ENCODE measurements around the gene UBE2L6.

The UBE2L6 gene

DNA sequence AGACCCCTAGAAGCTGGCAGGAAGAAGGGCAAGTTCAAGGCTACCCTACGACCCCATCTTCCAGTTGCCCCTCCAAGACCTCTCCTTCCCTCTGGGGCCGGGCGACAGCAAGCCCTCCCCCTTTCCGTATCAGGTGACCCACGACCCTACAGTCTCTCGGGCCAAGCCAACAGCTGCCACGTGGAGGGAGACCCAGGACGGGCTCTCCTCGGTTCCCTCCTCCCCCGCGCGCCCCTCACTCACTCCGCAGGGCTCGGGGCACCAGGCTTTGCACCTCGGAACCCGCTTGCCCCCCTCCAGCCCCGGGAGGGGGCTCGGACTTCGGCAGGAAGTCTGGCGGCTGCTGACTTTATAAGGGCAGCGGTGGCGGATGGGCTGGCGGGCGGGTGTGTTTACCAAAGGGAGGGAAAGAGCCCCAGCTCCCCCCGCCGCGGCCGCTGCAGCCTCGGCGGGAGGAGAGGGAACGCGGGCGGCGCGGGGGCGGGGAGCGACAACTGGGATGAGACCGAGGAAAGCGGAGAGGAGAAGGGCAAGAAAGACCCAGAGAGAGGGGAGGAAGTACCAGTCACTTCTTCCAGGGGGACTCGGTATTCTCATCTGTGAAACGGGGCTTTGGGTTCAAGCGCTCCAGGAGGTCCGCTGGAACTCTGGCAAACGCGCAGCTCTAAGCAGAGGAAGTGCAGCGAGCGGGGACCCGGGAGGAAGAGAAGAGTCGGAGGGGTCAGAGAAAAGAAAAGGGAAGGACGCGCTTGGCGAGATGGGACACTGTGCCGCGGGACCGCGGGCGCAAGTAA, 52.7 kb downstream of the UBE2L6 start:
- H3K23ac ChIP-seq (ENCODE audit: low read length in 2 of 2), result peak overlapping the region in 1 of 2 experiments; percentile 74
- H3K4me3 ChIP-seq (ENCODE audit: insufficient read depth in 1 of 2, low read depth in 1 of 2, low read length in 2 of 2), result peak overlapping the region; percentile 72 to 84
- no peaks in the 10 kb centered on the region for H3K36me3 ChIP-seq (ENCODE audit: control insufficient read depth in 1 of 2, insufficient read depth in 2 of 2, low read depth in 1 of 2, low read length in 2 of 2)
- H3K4me2 ChIP-seq (ENCODE audit: low read length, poor library complexity, severe bottlenecking), result peak overlapping the region; percentile 99
- peak; percentile 41 for DNase-seq
- 1% methylated on average over 50 of the region's 57 CpGs for WGBS
- H3K9ac ChIP-seq (ENCODE audit: low read length), result peak overlapping the region; percentile 91
- peak overlapping the region; percentile 27 for H2BK120ac ChIP-seq (ENCODE audit: low read depth, low read length)
- no peak overlapping the region for H3K27ac ChIP-seq (ENCODE audit: low read length, poor library complexity, severe bottlenecking)
- H2AFZ ChIP-seq (ENCODE audit: low read depth, low read length), result peak overlapping the region; percentile 43
- no peaks in the 10 kb centered on the region for H3K27me3 ChIP-seq (ENCODE audit: control insufficient read depth in 1 of 2, insufficient read depth in 1 of 2, low read length in 2 of 2)
- no peaks in the 10 kb centered on the region for H3K9me3 ChIP-seq (ENCODE audit: control insufficient read depth, low read length)
- peaks cover 14% of the 10 kb centered on the region for H3K4me1 ChIP-seq (ENCODE audit: control insufficient read depth, insufficient read depth, low read depth, low read length)
- no peak overlapping the region for H2BK15ac ChIP-seq (ENCODE audit: low read depth, poor library complexity, severe bottlenecking)
- no peak overlapping the region for H3K4ac ChIP-seq (ENCODE audit: low read depth in 1 of 2, low read length in 2 of 2)
- H3K79me1 ChIP-seq (replicated peaks; ENCODE audit: low read length, poor library complexity, severe bottlenecking), result no peaks in the 10 kb centered on the region
- peak overlapping the region in 1 of 2 experiments; percentile 44 for H3K14ac ChIP-seq (ENCODE audit: low read length in 2 of 2)
- H4K91ac ChIP-seq (ENCODE audit: low read length), result no peak overlapping the region
- H4K8ac ChIP-seq (ENCODE audit: low read length), result peak overlapping the region; percentile 36
- peak overlapping the region; percentile 40 to 67 for H3K18ac ChIP-seq (ENCODE audit: low read depth in 1 of 2, low read length in 2 of 2)
- H2BK5ac ChIP-seq (ENCODE audit: low read depth, low read length, poor library complexity, severe bottlenecking), result no peak overlapping the region
- peak overlapping the region in 1 of 2 experiments; percentile 15 for H2BK12ac ChIP-seq (ENCODE audit: low read length in 2 of 2)
- H2AK5ac ChIP-seq (ENCODE audit: low read length, severe bottlenecking), result no peak overlapping the region

DNA sequence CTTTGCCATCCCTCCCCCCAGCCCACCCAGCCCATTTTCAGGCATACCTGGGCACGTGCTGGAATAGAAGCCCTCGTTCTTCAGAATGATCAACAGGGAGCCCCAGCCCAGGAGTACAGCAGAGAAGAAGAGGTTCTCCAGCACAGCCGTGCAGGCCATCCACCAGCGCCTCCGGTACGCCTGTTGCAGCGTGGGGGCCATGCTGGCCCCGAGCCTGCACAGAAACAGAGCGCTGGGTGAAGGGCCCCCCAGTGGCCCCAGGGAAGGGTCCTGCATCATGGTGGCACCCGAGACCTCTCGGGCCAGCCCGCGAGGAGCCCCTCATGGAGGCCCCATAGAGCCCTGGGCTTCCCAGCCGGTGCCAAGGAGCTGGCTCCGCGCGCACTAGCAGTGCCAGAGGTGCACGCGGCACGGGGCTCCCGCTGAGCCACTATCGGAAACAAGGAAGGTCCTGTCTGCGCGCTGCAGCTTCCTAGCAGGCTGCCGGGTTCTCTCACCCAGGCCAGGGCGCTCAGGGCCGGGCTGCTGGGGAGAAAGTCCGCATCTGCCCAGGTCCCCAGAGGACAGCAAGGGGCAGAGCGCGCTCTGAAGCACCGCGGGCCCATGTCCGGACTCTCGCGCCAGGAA, 53.4 kb downstream of the UBE2L6 start:
- Histone ChIP-seq H3K27me3 (ENCODE audit: control insufficient read depth in 1 of 2, insufficient read depth in 1 of 2, low read length in 2 of 2) (no peaks in the 10 kb centered on the region), H3K9ac (ENCODE audit: low read length) (peak overlapping the region; percentile 91), H4K91ac (ENCODE audit: low read length) (no peak overlapping the region), H2BK5ac (ENCODE audit: low read depth, low read length, poor library complexity, severe bottlenecking) (no peak overlapping the region), H3K14ac (ENCODE audit: low read length in 2 of 2) (peak overlapping the region in 1 of 2 experiments; percentile 44), H2AK5ac (ENCODE audit: low read length, severe bottlenecking) (no peak overlapping the region), H3K36me3 (ENCODE audit: control insufficient read depth in 1 of 2, insufficient read depth in 2 of 2, low read depth in 1 of 2, low read length in 2 of 2) (no peaks in the 10 kb centered on the region), H4K8ac (ENCODE audit: low read length) (no peak overlapping the region), H3K9me3 (ENCODE audit: control insufficient read depth, low read length) (no peaks in the 10 kb centered on the region), H3K23ac (ENCODE audit: low read length in 2 of 2) (no peak overlapping the region), H2BK12ac (ENCODE audit: low read length in 2 of 2) (peak overlapping the region in 1 of 2 experiments; percentile 15), H3K4me2 (ENCODE audit: low read length, poor library complexity, severe bottlenecking) (peak overlapping the region; percentile 99), H2BK15ac (ENCODE audit: low read depth, poor library complexity, severe bottlenecking) (no peak overlapping the region), H3K18ac (ENCODE audit: low read depth in 1 of 2, low read length in 2 of 2) (peak overlapping the region; percentile 37 to 67), H2AFZ (ENCODE audit: low read depth, low read length) (peak overlapping the region; percentile 43), H3K4ac (ENCODE audit: low read depth in 1 of 2, low read length in 2 of 2) (no peak overlapping the region), H2BK120ac (ENCODE audit: low read depth, low read length) (no peak overlapping the region), H3K27ac (ENCODE audit: low read length, poor library complexity, severe bottlenecking) (no peak overlapping the region), H3K79me1 (replicated peaks; ENCODE audit: low read length, poor library complexity, severe bottlenecking) (no peaks in the 10 kb centered on the region), H3K4me3 (ENCODE audit: insufficient read depth in 1 of 2, low read depth in 1 of 2, low read length in 2 of 2) (peak overlapping the region; percentile 72 to 84), H3K4me1 (ENCODE audit: control insufficient read depth, insufficient read depth, low read depth, low read length) (peaks cover 14% of the 10 kb centered on the region)
- DNase-seq, result peak; percentile 39
- WGBS, result 14% methylated on average over 35 of the region's 35 CpGs

GRCh38 chr11:57513452-57513795, 54.0 kb downstream of the UBE2L6 start:
- Histone ChIP-seq H4K8ac (ENCODE audit: low read length) (no peak overlapping the region), H3K4ac (ENCODE audit: low read depth in 1 of 2, low read length in 2 of 2) (no peak overlapping the region), H3K4me2 (ENCODE audit: low read length, poor library complexity, severe bottlenecking) (no peak overlapping the region), H3K14ac (ENCODE audit: low read length in 2 of 2) (no peak overlapping the region), H3K27ac (ENCODE audit: low read length, poor library complexity, severe bottlenecking) (no peak overlapping the region), H3K9me3 (ENCODE audit: control insufficient read depth, low read length) (no peaks in the 10 kb centered on the region), H3K4me1 (ENCODE audit: control insufficient read depth, insufficient read depth, low read depth, low read length) (peaks cover 14% of the 10 kb centered on the region), H2BK15ac (ENCODE audit: low read depth, poor library complexity, severe bottlenecking) (no peak overlapping the region), H3K4me3 (ENCODE audit: insufficient read depth in 1 of 2, low read depth in 1 of 2, low read length in 2 of 2) (peak overlapping the region in 1 of 2 experiments; percentile 84), H2AFZ (ENCODE audit: low read depth, low read length) (no peak overlapping the region), H3K23ac (ENCODE audit: low read length in 2 of 2) (no peak overlapping the region), H3K9ac (ENCODE audit: low read length) (no peak overlapping the region), H2BK12ac (ENCODE audit: low read length in 2 of 2) (no peak overlapping the region), H3K36me3 (ENCODE audit: control insufficient read depth in 1 of 2, insufficient read depth in 2 of 2, low read depth in 1 of 2, low read length in 2 of 2) (no peaks in the 10 kb centered on the region), H3K18ac (ENCODE audit: low read depth in 1 of 2, low read length in 2 of 2) (no peak overlapping the region), H3K27me3 (ENCODE audit: control insufficient read depth in 1 of 2, insufficient read depth in 1 of 2, low read length in 2 of 2) (no peaks in the 10 kb centered on the region), H2BK5ac (ENCODE audit: low read depth, low read length, poor library complexity, severe bottlenecking) (no peak overlapping the region), H2AK5ac (ENCODE audit: low read length, severe bottlenecking) (no peak overlapping the region), H4K91ac (ENCODE audit: low read length) (no peak overlapping the region), H2BK120ac (ENCODE audit: low read depth, low read length) (no peak overlapping the region), H3K79me1 (replicated peaks; ENCODE audit: low read length, poor library complexity, severe bottlenecking) (no peaks in the 10 kb centered on the region)
- no peak for DNase-seq
- 56% methylated on average over 1 of the region's 1 CpG for WGBS

DNA sequence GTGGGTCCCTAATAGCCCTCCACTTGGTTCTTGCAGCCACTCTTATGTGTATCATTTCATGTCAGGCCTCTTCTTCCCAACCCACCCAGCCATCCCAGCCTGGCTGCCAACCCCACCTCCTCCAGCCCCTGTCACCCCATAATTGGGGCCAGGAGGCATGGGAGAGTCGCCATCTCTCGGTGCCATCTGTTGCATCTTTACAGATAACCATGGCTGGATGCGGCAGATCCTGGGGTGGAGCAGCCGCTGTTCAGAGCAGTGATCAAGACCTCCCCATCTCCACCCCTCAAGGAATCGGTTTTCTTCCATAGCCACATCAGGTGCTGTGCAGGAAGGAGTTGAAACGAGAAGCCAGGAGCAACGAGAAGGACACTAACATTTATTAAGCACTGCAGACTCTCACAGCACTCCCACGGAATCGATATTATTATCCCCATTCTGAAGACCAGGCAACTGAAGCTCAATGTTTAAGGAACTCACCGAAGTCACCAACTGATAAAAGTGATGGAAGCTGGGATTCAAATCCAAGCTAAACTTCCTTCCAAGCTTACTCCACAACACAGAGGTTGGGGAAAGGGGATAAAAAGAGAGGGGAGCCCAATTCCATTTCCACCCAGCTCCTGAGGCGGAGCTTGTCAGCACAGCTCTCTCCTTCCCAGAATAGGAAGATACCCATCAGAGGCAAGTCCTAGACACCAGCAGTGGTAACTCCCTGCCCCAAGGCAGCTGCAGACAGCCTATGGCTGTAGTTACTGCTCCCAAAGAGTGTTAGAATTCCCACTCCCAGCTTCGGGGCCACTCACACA, 54.6 kb downstream of the UBE2L6 start:
- no peak overlapping the region for H2AK5ac ChIP-seq (ENCODE audit: low read length, severe bottlenecking)
- H3K4ac ChIP-seq (ENCODE audit: low read depth in 1 of 2, low read length in 2 of 2), result no peak overlapping the region
- WGBS, result 93% methylated on average over 12 of the region's 12 CpGs
- no peak overlapping the region for H3K18ac ChIP-seq (ENCODE audit: low read depth in 1 of 2, low read length in 2 of 2)
- no peak overlapping the region for H3K4me2 ChIP-seq (ENCODE audit: low read length, poor library complexity, severe bottlenecking)
- H3K4me1 ChIP-seq (ENCODE audit: control insufficient read depth, insufficient read depth, low read depth, low read length), result peaks cover 14% of the 10 kb centered on the region
- no peak overlapping the region for H2AFZ ChIP-seq (ENCODE audit: low read depth, low read length)
- H2BK15ac ChIP-seq (ENCODE audit: low read depth, poor library complexity, severe bottlenecking), result no peak overlapping the region
- no peak for DNase-seq
- H3K4me3 ChIP-seq (ENCODE audit: insufficient read depth in 1 of 2, low read depth in 1 of 2, low read length in 2 of 2), result no peak overlapping the region
- no peak overlapping the region for H2BK120ac ChIP-seq (ENCODE audit: low read depth, low read length)
- no peak overlapping the region for H2BK12ac ChIP-seq (ENCODE audit: low read length in 2 of 2)
- no peak overlapping the region for H3K9ac ChIP-seq (ENCODE audit: low read length)
- no peaks in the 10 kb centered on the region for H3K9me3 ChIP-seq (ENCODE audit: control insufficient read depth, low read length)
- no peak overlapping the region for H3K27ac ChIP-seq (ENCODE audit: low read length, poor library complexity, severe bottlenecking)
- H3K27me3 ChIP-seq (ENCODE audit: control insufficient read depth in 1 of 2, insufficient read depth in 1 of 2, low read length in 2 of 2), result no peaks in the 10 kb centered on the region
- no peaks in the 10 kb centered on the region for H3K79me1 ChIP-seq (replicated peaks; ENCODE audit: low read length, poor library complexity, severe bottlenecking)
- no peak overlapping the region for H4K8ac ChIP-seq (ENCODE audit: low read length)
- H4K91ac ChIP-seq (ENCODE audit: low read length), result no peak overlapping the region
- no peak overlapping the region for H2BK5ac ChIP-seq (ENCODE audit: low read depth, low read length, poor library complexity, severe bottlenecking)
- H3K14ac ChIP-seq (ENCODE audit: low read length in 2 of 2), result no peak overlapping the region
- no peaks in the 10 kb centered on the region for H3K36me3 ChIP-seq (ENCODE audit: control insufficient read depth in 1 of 2, insufficient read depth in 2 of 2, low read depth in 1 of 2, low read length in 2 of 2)
- no peak overlapping the region for H3K23ac ChIP-seq (ENCODE audit: low read length in 2 of 2)

Data from mesenchymal stem cell (in vitro differentiated cells and primary cell).